Measurements from ENCODE around the gene TMEM145. TPM values are rescaled to one million over a fixed set of nuclear protein-coding genes. Genes with fewer than 3 reads are reported as not detected.
A peak's percentile ranks its signal among the peaks of the same experiment; 100 is the strongest.

Gene TMEM145
- total RNA-seq, 1 donor from 2014 or later: 0.92 TPM

DNA sequence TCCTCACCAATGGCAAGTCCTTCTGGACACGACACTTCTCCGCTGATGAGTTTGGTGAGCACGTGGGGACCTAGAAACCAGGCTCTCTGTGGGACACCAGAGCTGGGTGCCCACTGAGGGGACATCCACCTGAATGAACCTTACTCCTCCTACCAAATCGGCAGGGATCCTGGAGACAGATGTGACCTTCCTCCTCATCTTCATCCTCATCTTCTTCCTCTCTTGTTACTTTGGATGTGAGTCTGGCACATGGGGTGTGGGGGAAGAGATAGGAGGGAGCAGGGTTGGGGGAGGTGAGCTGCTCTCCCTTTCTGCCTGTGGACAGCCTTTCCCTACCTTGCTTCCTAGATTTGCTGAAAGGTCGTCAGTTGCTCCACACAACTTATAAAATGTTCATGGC is 1.9 kb downstream of the TMEM145 start:
- TF ChIP-seq, protein P1, sequence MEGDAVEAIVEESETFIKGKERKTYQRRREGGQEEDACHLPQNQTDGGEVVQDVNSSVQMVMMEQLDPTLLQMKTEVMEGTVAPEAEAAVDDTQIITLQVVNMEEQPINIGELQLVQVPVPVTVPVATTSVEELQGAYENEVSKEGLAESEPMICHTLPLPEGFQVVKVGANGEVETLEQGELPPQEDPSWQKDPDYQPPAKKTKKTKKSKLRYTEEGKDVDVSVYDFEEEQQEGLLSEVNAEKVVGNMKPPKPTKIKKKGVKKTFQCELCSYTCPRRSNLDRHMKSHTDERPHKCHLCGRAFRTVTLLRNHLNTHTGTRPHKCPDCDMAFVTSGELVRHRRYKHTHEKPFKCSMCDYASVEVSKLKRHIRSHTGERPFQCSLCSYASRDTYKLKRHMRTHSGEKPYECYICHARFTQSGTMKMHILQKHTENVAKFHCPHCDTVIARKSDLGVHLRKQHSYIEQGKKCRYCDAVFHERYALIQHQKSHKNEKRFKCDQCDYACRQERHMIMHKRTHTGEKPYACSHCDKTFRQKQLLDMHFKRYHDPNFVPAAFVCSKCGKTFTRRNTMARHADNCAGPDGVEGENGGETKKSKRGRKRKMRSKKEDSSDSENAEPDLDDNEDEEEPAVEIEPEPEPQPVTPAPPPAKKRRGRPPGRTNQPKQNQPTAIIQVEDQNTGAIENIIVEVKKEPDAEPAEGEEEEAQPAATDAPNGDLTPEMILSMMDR (IDR thresholded peaks at IDR 0.05; ENCODE audit: unreplicated experiment): no peak
- Mint-ChIP-seq H3K36me3 (no peaks in the 10 kb centered on the region), H3K27me3 (ENCODE audit: low read depth) (peaks cover 69% of the 10 kb centered on the region), H3K4me3 (no peak overlapping the region), H3K27ac (no peak overlapping the region), H3K4me1 (peaks cover 7% of the 10 kb centered on the region), H3K9me3 (no peaks in the 10 kb centered on the region)
- no peak for DNase-seq (ENCODE audit: low spot score in 2 of 2, unreplicated experiment in 2 of 2)

DNA sequence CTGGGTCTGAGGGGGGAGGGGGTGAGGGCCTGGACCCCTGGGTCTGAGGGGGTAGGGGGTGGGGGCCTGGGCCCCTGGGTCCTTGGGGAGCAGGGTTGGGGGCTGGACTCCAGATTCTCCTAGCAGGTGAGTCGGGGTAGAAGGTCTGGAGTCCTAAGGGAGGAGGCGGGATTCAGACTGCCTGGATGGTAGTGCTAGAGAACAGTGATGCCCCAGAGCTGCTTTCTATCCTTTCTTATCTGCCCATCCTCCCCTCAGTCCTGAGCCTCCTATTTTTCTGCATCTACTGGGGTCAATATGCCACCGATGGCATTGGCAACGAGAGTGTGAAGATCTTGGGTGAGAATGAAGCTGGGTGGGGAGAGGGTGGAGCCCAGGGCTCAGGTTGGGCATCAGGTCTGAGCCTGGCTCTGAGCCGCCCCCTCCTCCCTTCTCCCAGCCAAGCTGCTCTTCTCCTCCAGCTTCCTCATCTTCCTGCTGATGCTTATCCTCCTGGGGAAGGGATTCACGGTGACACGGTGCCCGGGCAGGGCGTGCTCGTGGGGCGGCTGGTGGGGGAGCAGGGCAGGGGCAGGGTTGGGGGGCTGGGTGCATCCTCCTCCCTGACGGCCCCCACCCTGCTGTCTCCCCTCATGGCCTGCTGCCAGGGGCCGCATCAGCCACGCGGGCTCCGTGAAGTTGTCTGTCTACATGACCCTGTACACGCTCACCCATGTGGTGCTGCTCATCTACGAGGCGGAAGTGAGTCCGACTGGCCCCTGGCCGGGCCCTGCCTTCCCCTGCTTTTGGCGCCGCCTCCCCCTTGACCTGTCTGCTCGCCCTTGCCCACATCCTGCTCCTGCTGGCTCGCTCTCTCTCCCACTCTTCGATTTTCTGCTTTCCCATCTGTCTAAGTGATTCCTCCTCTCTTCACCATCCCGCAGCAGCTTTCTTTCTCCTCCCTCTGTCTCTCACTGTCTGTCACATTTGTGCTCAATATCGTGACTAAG is 3.4 kb downstream of the TMEM145 start:
- no peaks in the 10 kb centered on the region for H3K36me3 Mint-ChIP-seq
- no peak overlapping the region for H3K27ac Mint-ChIP-seq
- TF ChIP-seq, protein P1 (IDR thresholded peaks at IDR 0.05; ENCODE audit: unreplicated experiment): no peak
- no peak for DNase-seq (ENCODE audit: low spot score in 2 of 2, unreplicated experiment in 2 of 2)
- H3K27me3 Mint-ChIP-seq (ENCODE audit: low read depth): peaks cover 79% of the 10 kb centered on the region
- peaks cover 7% of the 10 kb centered on the region for H3K4me1 Mint-ChIP-seq
- H3K9me3 Mint-ChIP-seq: no peaks in the 10 kb centered on the region
- H3K4me3 Mint-ChIP-seq: no peak overlapping the region

DNA sequence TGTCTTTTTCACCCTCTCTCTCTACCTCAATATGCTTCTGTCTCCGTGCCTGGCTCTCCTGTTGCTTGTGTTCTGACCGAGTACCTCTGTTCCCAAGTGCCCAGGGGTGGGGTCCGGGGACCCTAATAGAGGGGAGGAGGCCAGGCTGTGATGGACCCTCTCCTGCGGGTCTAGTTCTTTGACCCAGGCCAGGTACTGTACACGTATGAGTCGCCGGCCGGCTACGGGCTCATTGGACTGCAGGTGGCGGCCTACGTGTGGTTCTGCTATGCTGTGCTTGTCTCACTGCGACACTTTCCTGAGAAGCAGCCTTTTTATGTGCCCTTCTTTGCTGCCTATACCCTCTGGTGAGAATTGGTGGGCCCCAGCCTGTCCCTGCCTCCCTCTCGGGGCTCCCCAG is 4.4 kb downstream of the TMEM145 start:
- TF ChIP-seq, protein P1 (IDR thresholded peaks at IDR 0.05; ENCODE audit: unreplicated experiment): no peak
- no peak for DNase-seq (ENCODE audit: low spot score in 2 of 2, unreplicated experiment in 2 of 2)
- Mint-ChIP-seq H3K36me3 (no peaks in the 10 kb centered on the region), H3K27me3 (ENCODE audit: low read depth) (peaks cover 81% of the 10 kb centered on the region), H3K4me3 (no peak overlapping the region), H3K27ac (no peak overlapping the region), H3K4me1 (peaks cover 7% of the 10 kb centered on the region), H3K9me3 (no peaks in the 10 kb centered on the region)

DNA sequence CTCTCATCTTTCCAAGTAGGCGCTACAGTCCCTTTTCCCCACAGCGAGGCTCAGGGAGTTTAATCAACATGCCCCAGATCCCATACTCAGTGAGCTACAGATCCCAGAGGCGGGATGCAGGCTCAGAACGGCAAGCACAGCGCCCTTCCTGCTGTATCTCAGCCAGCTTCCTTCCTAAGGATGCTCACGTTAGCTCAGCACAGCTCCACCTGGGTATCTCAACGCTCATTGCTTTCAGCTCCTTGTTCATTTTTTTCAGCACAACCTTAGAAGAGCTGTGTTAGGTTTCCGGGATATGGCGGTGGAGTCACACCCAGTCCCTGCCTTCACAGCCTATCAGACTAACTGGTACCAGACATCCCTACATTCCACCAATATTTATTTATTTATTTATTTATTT is 9.2 kb downstream of the TMEM145 start:
- TF ChIP-seq, protein P1 (IDR thresholded peaks at IDR 0.05; ENCODE audit: unreplicated experiment): no peak
- no peaks in the 10 kb centered on the region for H3K9me3 Mint-ChIP-seq
- DNase-seq (ENCODE audit: low spot score in 2 of 2, unreplicated experiment in 2 of 2): no peak
- peaks cover 17% of the 10 kb centered on the region for H3K4me1 Mint-ChIP-seq
- no peak overlapping the region for H3K4me3 Mint-ChIP-seq
- H3K36me3 Mint-ChIP-seq: peaks cover 3% of the 10 kb centered on the region
- no peak overlapping the region for H3K27ac Mint-ChIP-seq
- H3K27me3 Mint-ChIP-seq (ENCODE audit: low read depth): peaks cover 66% of the 10 kb centered on the region

DNA sequence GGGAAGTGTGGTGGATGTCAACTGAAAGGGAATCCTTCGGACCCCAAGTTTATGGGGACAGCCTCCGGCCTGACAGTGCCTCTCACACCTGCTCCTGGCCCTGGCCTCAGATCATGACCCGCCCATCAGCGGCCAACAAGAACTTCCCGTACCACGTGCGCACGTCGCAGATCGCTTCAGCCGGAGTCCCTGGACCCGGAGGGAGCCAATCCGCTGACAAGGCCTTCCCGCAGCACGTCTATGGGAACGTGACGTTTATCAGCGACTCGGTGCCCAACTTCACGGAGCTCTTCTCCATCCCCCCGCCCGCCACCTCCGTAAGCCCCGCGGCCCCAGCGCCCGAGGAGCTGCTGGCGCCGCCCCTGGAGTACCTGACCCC is 10.4 kb downstream of the TMEM145 start:
- TF ChIP-seq, protein P1 (IDR thresholded peaks at IDR 0.05; ENCODE audit: unreplicated experiment): no peak
- no peak for DNase-seq (ENCODE audit: low spot score in 2 of 2, unreplicated experiment in 2 of 2)
- peak overlapping the region; percentile 22 for H3K4me3 Mint-ChIP-seq
- H3K9me3 Mint-ChIP-seq: no peaks in the 10 kb centered on the region
- peaks cover 25% of the 10 kb centered on the region for H3K4me1 Mint-ChIP-seq
- no peak overlapping the region for H3K27ac Mint-ChIP-seq
- H3K27me3 Mint-ChIP-seq (ENCODE audit: low read depth): peaks cover 60% of the 10 kb centered on the region
- H3K36me3 Mint-ChIP-seq: peaks cover 3% of the 10 kb centered on the region

Data from mesothelial cell of epicardium (in vitro differentiated cells).